GM21717 (cell line): Measurements from ENCODE around the gene LRRC4B.

Experiments used
- ATAC-seq: cut with Tn5 transposase; IDR thresholded peaks from one replicate; pipeline ENCODE4 v1.9.1; 2021; ENCODE audit warnings: mild to moderate bottlenecking, moderate library complexity; ENCODE audit not compliant: unreplicated experiment

LRRC4B gene

GRCh38 chr19:50573741-50574461 lies 5.7 kb upstream of the LRRC4B start:
- ATAC-seq, result no peak

- ATAC-seq, result no peak
Observed at GRCh38 chr19:50570997-50571396, 2.8 kb upstream of the LRRC4B start.

DNA sequence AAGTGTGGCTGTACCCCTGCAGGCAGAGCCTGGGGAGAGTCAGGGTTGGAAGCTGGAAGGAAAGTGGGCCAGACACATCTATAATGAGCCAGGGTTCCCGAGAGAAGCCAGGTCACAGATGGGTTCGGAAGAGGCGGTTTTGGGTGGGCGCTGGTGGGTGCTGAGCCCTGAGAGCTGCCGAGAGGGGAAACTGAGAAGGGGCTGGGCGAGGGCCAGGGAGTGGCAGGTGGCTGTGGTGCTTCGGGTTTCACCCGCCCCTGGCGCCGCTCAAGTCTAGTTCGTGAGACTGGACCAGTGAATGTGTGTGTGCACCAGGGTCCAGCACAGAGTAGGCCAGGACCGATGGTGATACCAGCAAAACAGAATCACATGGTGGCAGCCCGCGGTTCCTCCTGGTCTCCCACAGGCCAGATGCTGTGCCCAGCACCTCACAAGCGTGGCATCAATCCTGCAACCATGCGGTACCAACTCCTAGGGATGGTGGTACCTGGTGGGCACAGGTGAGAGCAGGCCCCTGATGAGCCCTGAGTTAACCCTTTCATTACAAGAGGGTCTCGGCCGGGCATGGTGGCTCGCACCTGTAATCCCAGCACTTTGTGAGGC lies 1.8 kb upstream of the LRRC4B start:
- ATAC-seq, result no peak

GRCh38 chr19:50568728-50569698 lies 778 bp upstream of the LRRC4B start:
- no peak for ATAC-seq

DNA sequence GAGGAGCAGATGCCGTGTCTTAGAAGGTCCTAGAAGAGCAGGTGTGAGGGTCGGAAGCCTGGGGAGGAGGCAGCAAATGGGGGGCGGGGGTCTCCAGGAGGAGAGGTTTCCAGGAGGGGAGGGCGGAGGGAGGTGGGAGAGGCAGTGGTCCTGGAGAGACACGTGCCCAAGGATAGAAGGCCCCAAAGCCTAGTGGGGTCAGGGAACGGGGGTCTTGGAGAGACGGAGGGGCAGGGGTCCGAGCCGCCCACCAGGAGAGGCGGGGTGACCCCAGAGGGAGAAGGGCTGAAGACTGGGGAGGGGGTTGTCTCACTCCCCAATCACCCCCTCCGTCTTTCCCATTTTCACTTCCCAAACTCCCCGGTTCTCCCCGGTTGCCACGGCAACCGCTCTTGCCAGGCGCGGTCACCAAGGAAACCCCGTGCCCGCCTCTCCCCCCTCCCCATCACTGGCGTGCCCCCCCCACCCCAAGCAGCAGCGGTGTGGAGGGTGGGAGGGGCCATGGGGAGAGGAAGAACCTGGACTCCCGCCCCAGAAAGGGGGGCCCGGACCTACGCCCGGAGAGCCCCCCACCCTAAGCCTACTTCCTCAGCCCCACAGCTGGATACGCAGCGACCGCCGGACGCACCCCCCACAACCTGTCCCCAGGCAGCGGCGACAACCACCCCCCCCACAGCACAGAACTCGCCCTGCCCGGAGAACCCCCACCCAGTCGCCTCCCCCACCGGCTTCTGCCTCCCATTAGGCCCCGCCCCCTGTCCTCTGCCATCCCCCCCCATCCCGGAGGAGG lies 988 bp downstream of the LRRC4B start:
- ATAC-seq, result no peak

DNA sequence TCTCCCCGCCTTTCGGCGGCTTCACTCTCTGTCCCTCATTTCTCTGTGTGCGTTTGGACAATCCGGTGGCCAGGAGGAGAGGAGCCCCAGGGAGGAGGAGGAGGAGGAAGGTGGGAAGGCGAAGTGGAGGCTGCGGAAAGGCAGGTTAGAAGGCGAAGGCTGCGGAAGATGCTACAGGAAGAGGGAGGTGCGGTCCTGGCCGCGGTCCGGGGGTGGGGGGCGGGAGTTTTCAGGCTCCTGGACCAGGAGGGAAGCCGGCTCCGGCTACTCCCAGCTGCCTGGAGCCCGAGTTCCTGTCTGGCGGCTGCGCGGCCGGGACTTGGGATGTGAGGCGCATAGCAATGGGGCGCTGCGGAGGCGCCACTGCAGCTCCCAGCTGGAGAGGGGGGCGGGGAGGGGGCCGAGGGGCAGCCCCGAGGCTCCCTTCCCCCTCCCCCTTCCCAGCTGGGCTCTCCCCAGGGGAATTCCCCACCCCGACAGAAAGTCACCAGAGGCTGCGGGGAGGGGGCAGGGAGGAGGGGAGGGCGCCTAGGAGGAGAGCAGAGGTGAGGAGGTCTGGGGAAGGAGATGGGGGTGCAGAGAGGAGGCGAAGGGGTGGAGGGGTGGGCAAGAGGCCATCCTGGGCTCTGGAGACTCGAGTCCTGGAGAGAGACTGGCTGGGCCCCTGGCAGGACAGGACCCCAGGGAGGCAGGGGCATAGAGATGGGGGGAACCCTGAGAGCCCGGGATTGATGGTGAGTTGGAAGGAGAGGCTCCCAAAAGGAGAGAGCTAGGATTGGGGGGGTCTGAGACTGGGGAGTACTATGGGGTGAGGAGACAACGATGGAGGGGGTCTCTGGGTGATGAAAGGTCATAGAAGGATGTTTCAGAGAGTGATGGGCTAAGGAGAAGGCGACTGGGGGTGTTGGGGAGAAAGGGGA lies 2.0 kb downstream of the LRRC4B start:
- ATAC-seq, result no peak

GRCh38 chr19:50564229-50565105 lies 3.8 kb downstream of the LRRC4B start:
- ATAC-seq, result no peak

- no peak for ATAC-seq
Observed at GRCh38 chr19:50563597-50563996, 4.6 kb downstream of the LRRC4B start.

DNA sequence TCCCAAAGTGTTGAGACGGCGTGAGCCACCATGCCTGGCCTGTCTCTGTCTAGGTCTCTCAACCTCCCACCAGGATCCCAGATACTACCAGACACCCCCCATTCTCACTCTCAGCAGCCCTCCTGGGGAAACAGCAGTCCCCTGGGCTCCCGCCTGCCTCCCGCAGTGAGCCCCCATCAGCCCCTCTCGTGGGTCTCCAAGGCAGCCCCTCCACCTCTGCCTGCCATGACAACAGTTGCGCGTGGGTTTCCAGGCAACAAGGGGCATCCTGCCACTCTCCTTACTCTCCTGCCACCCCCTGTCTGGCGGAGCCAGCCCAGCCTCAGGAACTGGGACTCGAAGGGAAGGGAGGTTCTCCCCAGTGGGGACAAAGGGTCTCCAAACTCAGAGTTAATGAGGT lies 5.2 kb downstream of the LRRC4B start:
- ATAC-seq, result no peak

DNA sequence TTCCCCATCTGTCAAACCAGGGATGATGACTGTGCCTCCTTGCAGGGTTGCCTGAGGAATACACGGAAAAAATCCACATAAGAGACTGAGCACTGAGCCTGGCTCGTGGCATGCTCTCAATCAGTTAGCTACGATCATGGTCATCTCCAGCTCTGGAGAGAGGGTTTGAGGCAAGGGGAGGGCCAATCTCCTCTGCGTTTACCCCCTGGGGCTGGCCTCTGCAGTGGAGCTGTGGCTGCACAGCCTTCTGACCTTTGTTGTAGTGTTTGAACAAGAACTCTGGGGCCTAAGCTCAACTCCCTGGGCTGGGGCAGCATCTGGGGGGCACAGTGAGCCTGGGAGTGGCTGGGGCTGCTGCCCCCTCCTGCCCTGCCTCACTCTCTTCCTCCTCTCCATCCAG lies 5.9 kb downstream of the LRRC4B start:
- no peak for ATAC-seq

GRCh38 chr19:50559636-50560035 lies 8.6 kb downstream of the LRRC4B start:
- ATAC-seq, result no peak

DNA sequence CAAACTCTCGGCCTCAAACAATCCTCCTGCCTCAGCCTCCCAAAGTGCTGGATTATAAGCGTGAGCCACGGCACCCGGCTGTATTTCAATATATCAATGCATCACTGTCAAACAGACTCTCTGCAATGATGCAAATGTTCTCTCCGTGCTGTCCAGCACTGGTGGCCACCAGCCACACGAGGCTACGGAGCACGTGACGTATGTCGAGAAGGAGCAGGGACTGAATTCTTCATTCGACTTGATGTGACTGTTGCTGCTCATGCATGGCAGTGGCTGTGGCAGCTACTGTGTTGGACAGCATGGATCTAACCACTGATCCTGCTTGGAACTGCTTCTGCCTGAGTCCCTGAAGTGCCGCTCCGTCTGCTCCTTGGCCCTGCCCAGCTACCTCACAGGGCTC lies 9.8 kb downstream of the LRRC4B start:
- no peak for ATAC-seq

DNA sequence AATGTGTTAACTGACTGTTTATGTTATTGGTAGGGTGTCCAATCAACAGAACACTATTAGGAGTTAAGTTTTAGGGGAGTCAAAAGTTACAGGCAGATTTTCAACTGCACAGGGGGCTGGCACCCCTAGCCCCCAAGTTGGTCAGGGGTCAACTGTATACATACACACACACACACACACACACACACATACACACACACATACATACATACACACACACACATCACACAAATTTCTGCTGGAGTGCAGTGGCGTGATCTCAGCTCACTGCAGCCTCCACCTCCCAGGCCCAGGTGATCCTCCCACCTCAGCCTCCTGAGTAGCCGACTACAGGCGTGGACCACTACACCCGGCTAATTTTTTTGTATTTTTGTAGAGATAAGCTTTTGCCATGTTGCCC lies 10.2 kb downstream of the LRRC4B start:
- ATAC-seq, result no peak

DNA sequence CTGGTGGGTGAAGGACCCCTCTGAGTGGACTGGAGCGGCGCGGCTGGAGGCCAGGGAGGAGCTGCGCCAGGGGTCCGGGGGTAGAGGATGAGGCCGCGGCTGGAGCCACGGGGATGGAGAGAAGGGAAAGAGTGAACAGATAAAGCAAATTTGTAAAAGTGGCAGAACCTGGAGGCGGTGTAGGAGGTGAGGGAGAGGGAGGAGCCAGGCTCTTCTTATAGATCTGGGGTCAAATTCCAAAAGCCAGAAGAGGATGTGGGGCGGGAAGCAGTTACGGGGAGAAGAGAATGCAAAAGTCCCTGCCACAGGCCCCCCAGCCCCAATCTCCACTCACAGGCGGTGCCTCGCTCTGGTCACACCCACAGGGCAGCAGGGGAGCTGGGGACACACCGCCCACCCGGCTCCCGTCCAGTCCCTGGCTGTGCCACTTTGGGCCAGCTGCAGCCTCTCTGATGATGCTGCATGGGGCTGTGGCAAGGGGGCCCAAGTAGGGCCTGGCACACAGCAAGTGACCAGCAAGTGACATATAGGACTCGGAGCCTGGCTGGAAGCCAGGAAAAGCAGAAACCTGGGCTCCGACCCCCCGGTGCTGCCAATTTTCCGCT lies 11.1 kb downstream of the LRRC4B start:
- ATAC-seq, result no peak

GRCh38 chr19:50556282-50557008 lies 11.8 kb downstream of the LRRC4B start:
- no peak for ATAC-seq

DNA sequence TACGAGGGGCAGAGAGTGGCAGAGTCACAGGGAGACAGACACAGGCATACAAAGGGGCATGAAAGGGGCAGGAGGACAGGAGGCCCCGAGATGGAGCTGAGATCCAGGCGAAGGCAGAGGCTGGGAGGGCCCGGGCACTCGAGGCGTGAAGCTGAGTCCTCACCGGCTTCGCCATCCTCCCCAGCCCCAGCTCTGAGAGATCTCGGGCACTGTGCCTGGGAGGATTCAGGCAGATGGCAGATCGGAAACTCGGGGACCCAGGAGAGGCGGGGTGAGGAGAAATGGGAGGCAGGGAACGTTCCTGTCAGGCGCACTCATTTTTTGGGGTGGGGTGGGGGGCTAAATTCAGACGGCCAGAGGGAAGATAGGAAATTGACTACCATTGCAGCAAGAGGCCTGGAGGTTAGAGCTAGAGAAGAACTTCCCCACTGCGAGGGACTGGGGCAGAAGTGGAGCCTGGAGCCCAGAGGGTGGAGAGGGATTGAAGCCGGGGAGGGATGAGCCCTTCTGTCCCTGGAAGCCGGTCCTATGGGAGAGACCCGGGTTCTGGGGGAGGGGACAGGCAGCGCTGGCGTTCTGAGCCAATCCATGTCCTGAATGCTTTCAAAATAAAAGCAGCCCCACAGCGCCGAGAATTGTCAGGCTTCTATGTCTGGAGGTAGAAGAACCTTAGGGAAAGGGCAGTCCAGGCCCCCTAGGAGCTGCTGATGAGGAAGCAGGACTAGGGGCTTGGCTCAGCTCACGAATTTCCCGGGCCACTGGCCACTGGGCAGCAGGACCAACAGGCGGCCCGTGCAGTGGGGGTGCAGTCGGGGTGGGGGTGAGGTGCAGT lies 12.6 kb downstream of the LRRC4B start:
- no peak for ATAC-seq

DNA sequence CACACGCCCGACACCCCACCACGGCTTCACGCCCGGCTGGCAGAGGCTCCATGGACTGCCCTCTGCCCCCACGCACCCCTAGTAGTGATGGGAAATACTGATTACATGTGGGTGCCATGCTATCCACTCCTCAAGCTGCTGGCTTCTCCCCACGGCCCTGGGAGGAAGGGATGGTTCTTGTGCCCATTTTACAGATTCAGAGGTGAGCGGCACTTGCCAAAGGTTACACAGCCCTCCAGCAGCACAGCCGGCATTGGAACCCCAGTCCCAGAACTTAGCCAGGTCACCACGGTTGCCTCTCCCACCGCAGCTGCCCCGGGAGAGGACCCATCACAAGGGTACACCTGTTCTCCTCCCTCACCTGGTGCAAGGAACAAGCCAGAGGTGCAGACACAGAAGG lies 13.2 kb downstream of the LRRC4B start:
- ATAC-seq, result no peak
